Spleen (tissue), 11 donors: ENCODE results near the gene DHCR7. TPM values are rescaled to one million over a fixed set of nuclear protein-coding genes. Genes with fewer than 3 reads are reported as not detected.

ENCODE experiments used
- DNase-seq: peaks from one replicate; pipeline ENCODE4 v3.0.0-alpha.2; 2020
- H3K27ac ChIP-seq, 8 donors: fragments of 200-600 bp; sonication (generic) in 7 of 8; 1 replicate in 4 of 8; 2 replicates in 4 of 8; pipeline versions ENCODE4 v1.5.0 to v1.8.0; 2016 to 2021; ENCODE audit warnings: inconsistent platforms in 4 of 8, mild to moderate bottlenecking in 4 of 8, moderate library complexity in 1 of 8
- H3K27me3 ChIP-seq, 7 donors: fragments of 200-600 bp; sonication (generic) in 6 of 7; replicated peaks in 1 of 7; 1 replicate in 4 of 7; 2 replicates in 3 of 7; pipeline versions ENCODE4 v1.5.0 to v1.8.0; 2016 to 2021; ENCODE audit warnings: inconsistent platforms in 3 of 7, mild to moderate bottlenecking in 1 of 7
- H3K36me3 ChIP-seq, 6 donors: fragments of 200-600 bp; sonication (generic) in 5 of 6; 1 replicate in 4 of 6; 2 replicates in 2 of 6; pipeline versions ENCODE4 v1.5.0 to v1.8.0; 2016 to 2021; ENCODE audit warnings: inconsistent platforms in 2 of 6
- H3K4me1 ChIP-seq, 6 donors: fragments of 200-600 bp; sonication (generic) in 5 of 6; 1 replicate in 3 of 6; 2 replicates in 3 of 6; pipeline versions ENCODE4 v1.5.0 to v1.8.0; 2016 to 2021; ENCODE audit warnings: inconsistent platforms in 3 of 6
- H3K4me3 ChIP-seq, 8 donors: fragments of 200-600 bp; sonication (generic) in 7 of 8; 1 replicate in 4 of 8; 2 replicates in 4 of 8; pipeline versions ENCODE4 v1.5.0 to v1.8.0; 2016 to 2021; ENCODE audit warnings: inconsistent platforms in 4 of 8, mild to moderate bottlenecking in 4 of 8, moderate library complexity in 2 of 8
- H3K9me3 ChIP-seq, 8 donors: fragments of 200-600 bp; sonication (generic) in 7 of 8; 1 replicate in 4 of 8; 2 replicates in 4 of 8; pipeline versions ENCODE4 v1.5.0 to v1.8.0; 2016 to 2021; ENCODE audit warnings: inconsistent platforms in 4 of 8
- CTCF ChIP-seq, 11 experiments: fragments of 200-600 bp in 7 of 11; fragments of 450-650 bp in 4 of 11; sonication (generic) in 4 of 11; IDR thresholded peaks in 8 of 11; conservative IDR thresholded peaks in 3 of 11; 1 replicate in 7 of 11; 2 replicates in 4 of 11; pipeline versions ENCODE4 v1.4.0 to v1.8.0; 2016 to 2021; ENCODE audit warnings: antibody characterized with exemption in 11 of 11, inconsistent platforms in 4 of 11, mild to moderate bottlenecking in 1 of 11
- POLR2A ChIP-seq, 3 donors: fragments of 450-650 bp; IDR thresholded peaks; one replicate each; pipeline ENCODE4 v1.5.1; 2017; ENCODE audit warnings: antibody characterized with exemption in 3 of 3, mild to moderate bottlenecking in 1 of 3
- POLR2AphosphoS5 ChIP-seq, 3 donors: sonication (generic); formaldehyde crosslinking; IDR thresholded peaks; one replicate each; pipeline ENCODE4 v1.5.1; 2017; ENCODE audit warnings: antibody characterized with exemption in 3 of 3
- WGBS, 5 donors: extraction: QIAGEN DNeasy Blood & Tissue Kit in 3 of 5; methylation state at CpG; one replicate each; pipeline versions ENCODE4 v1.1.5 to v1.1.7; 2013 to 2018; 5-methylcytosine and 5-hydroxymethylcytosine counted together
- intact Hi-C: fragments of 100-400 bp; cut with DNase I; formaldehyde crosslinking; loops from one replicate; pipeline ENCODE4 v1.15.0; 2023; ENCODE audit warnings: low total_unique reads
- polyA plus RNA-seq, 3 donors: library from polyadenylated mRNA; stranded (reverse); fragments of 200-250 nt; gene quantifications; one replicate each; pipeline ENCODE4 v1.2.1, GENCODE V29; 2013
- total RNA-seq, 7 donors: library from RNA; depleted of rRNA in 3 of 7; stranded (reverse); fragments of >200 nt in 3 of 7; fragmentation: NEBNext Ultra II Directional in 4 of 7; extraction: Animal tissue kit (Norgen Biotek cat#: 25700) in 4 of 7; gene quantifications; one replicate each; pipeline versions ENCODE4 v1.1.0 to v1.2.1, GENCODE V29; 2016 to 2021
- donor health status: healthy with polysubstance abuse.
- donor health status: DM: no; HTN: no; CAD: no; lungs with moderate emphysema.
- donor health status: DM: no; HTN: no; CAD: no.
- donor health status: Bipolar disorder and iron deficiency.
- donor health status: healthy.
- donor health status: DM: no; HTN: no; CAD: no.
- donor health status: DM: yes; HTN: yes; CAD: no.

Gene DHCR7
- total and polyA plus RNA-seq, 10 donors = 3.6 to 26.4 (median 14.3) TPM

- intact Hi-C loops = no loop called here
- peaks cover 3 to 96% (median 63%) of the 10 kb centered on the region in 6 donors for H3K36me3 ChIP-seq
- H3K27me3 ChIP-seq = no peaks in the 10 kb centered on the region
- H3K27ac ChIP-seq = no peak overlapping the region
- TF ChIP-seq POLR2AphosphoS5 (IDR thresholded peaks at IDR 0.05) (no peak), CTCF (IDR thresholded peaks at IDR 0.05 in 8 of 11, conservative IDR thresholded peaks at IDR 0.05 in 3 of 11) (no peak), POLR2A (IDR thresholded peaks at IDR 0.05) (no peak)
- DNase-seq = peak; percentile 6
- no peaks in the 10 kb centered on the region for H3K4me1 ChIP-seq
- no peaks in the 10 kb centered on the region for H3K9me3 ChIP-seq
- 67 to 90% (median 72%) methylated on average over 6 of the region's 6 CpGs for WGBS, 5 donors
- no peak overlapping the region for H3K4me3 ChIP-seq
Observed at GRCh38 chr11:71470946-71471345, 22.8 kb upstream of the DHCR7 start.

DNA sequence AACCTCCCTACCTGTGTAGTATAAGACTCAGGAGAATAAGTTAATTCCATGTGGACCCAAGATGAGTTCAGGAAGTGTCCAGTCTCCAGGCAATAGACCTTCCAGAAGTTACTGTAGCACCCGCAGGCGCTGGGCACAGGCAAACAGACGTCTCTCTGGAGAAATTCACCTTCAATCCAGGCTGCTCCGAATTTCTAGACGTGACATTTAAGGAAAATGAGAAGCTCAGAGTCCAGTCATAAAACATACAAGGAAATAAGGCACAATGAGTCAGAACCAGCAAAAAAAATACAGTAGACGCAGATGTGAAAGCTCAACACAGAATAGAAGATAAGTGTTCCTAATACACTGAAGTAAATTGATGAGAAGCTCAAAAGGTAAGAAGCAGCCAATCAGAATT, 19.0 kb upstream of the DHCR7 start:
- no peak overlapping the region for H3K27ac ChIP-seq
- DNase-seq = peak; percentile 9
- no peak for TF ChIP-seq POLR2AphosphoS5 (IDR thresholded peaks at IDR 0.05)
- no peak for TF ChIP-seq CTCF (IDR thresholded peaks at IDR 0.05 in 8 of 11, conservative IDR thresholded peaks at IDR 0.05 in 3 of 11)
- TF ChIP-seq POLR2A (IDR thresholded peaks at IDR 0.05) = no peak
- no peaks in the 10 kb centered on the region for H3K9me3 ChIP-seq
- 95 to 98% (median 97%) methylated on average over 6 of the region's 6 CpGs for WGBS, 5 donors
- H3K36me3 ChIP-seq = peaks cover 0 to 96% (median 53%) of the 10 kb centered on the region in 6 donors
- no peak overlapping the region for H3K4me3 ChIP-seq
- H3K27me3 ChIP-seq = no peaks in the 10 kb centered on the region
- H3K4me1 ChIP-seq = no peaks in the 10 kb centered on the region
- intact Hi-C loops = no loop called here

- TF ChIP-seq CTCF (IDR thresholded peaks at IDR 0.05 in 8 of 11, conservative IDR thresholded peaks at IDR 0.05 in 3 of 11) = no peak
- no peak for TF ChIP-seq POLR2A (IDR thresholded peaks at IDR 0.05)
- TF ChIP-seq POLR2AphosphoS5 (IDR thresholded peaks at IDR 0.05) = no peak
- Histone ChIP-seq H3K27me3 (no peaks in the 10 kb centered on the region), H3K9me3 (no peaks in the 10 kb centered on the region), H3K27ac (no peak overlapping the region), H3K36me3 (peaks cover 0 to 96% (median 54%) of the 10 kb centered on the region in 6 donors), H3K4me3 (no peak overlapping the region), H3K4me1 (no peaks in the 10 kb centered on the region)
- 87 to 96% (median 91%) methylated on average over 9 of the region's 9 CpGs for WGBS, 5 donors
- intact Hi-C loops = no loop called here
- peak; percentile 33 for DNase-seq
Observed at GRCh38 chr11:71466358-71466757, 18.2 kb upstream of the DHCR7 start.

GRCh38 chr11:71465054-71465453, 16.9 kb upstream of the DHCR7 start:
- Histone ChIP-seq H3K27ac (no peak overlapping the region), H3K4me3 (no peak overlapping the region), H3K9me3 (no peaks in the 10 kb centered on the region), H3K27me3 (no peaks in the 10 kb centered on the region), H3K36me3 (peaks cover 0 to 96% (median 66%) of the 10 kb centered on the region in 6 donors), H3K4me1 (no peaks in the 10 kb centered on the region)
- intact Hi-C loops = no loop called here
- TF ChIP-seq CTCF (IDR thresholded peaks at IDR 0.05 in 8 of 11, conservative IDR thresholded peaks at IDR 0.05 in 3 of 11) (no peak), POLR2A (IDR thresholded peaks at IDR 0.05) (no peak)
- WGBS, 5 donors = 93 to 98% (median 97%) methylated on average over 4 of the region's 4 CpGs
- DNase-seq = peak; percentile 18
